Panc1 (cell line): ENCODE measurements around the gene FTSJ1. TPM values are rescaled to one million over a fixed set of nuclear protein-coding genes. Genes with fewer than 3 reads are reported as not detected.

Experiments
- ATAC-seq: fragments of 200-7000 bp; cut with Tn5 transposase; 2 replicates; pipeline ENCODE4 v1.9.1; 2020; ENCODE audit warnings: mild to moderate bottlenecking, moderate library complexity
- BruUV-seq: library from RNA; stranded (reverse); fragments of 400-500 nt; replicated peaks from 2 replicates; lab custom pipeline; 2021; lab: Mats Ljungman, UMichigan
- CTCF ChIA-PET: fragments of 300-600 bp; sonication (Branson Sonifier 250); formaldehyde crosslinking; loops from one replicate; lab custom pipeline; 2022; ENCODE audit warnings: antibody characterized with exemption; lab: Charles Lee
- POLR2A ChIA-PET: fragments of 300-600 bp; sonication (Branson Sonifier 250); formaldehyde crosslinking; loops from one replicate; lab custom pipeline; 2022; ENCODE audit warnings: antibody characterized with exemption; lab: Charles Lee
- DNase-seq: peaks from one replicate; pipeline ENCODE4 v3.0.0-alpha.2; 2010; ENCODE audit warnings: low read depth, low spot score
- H3K27ac ChIP-seq: 2 replicates; pipeline ENCODE4 v1.5.1; 2011; ENCODE audit warnings: mild to moderate bottlenecking, low read length, inconsistent platforms
- H3K27me3 ChIP-seq: fragments of 200-500 bp; sonication (Bioruptor generic); 2 replicates; pipeline ENCODE4 v1.6.0; 2014; ENCODE audit warnings: low read length, inconsistent platforms; ENCODE audit not compliant: control insufficient read depth, insufficient read depth
- H3K36me3 ChIP-seq: fragments of 200-500 bp; sonication (Bioruptor generic); 2 replicates; pipeline ENCODE4 v1.5.1; 2014; ENCODE audit warnings: inconsistent platforms, mild to moderate bottlenecking, low read length, moderate library complexity; ENCODE audit not compliant: control insufficient read depth, insufficient read depth
- H3K4me1 ChIP-seq: 2 replicates; pipeline ENCODE4 v1.5.1; 2011; ENCODE audit warnings: inconsistent platforms, mild to moderate bottlenecking, low read length, moderate library complexity; ENCODE audit not compliant: control insufficient read depth, insufficient read depth
- H3K4me3 ChIP-seq, 2 experiments: 2 replicates each; pipeline ENCODE4 v1.5.1; 2011 to 2012; ENCODE audit warnings: low read depth in 2 of 2, low read length in 2 of 2, mild to moderate bottlenecking in 2 of 2, inconsistent platforms in 1 of 2, moderate library complexity in 1 of 2
- H3K9me3 ChIP-seq: fragments of 200-500 bp; sonication (Bioruptor generic); 2 replicates; pipeline ENCODE4 v1.5.1; 2014; ENCODE audit warnings: low read depth, mild to moderate bottlenecking, inconsistent platforms, low read length, moderate library complexity; ENCODE audit not compliant: control insufficient read depth, insufficient read depth
- POLR2AphosphoS5 ChIP-seq: IDR thresholded peaks from 2 replicates; pipeline ENCODE4 v1.6.1; 2012; ENCODE audit warnings: mild to moderate bottlenecking, low read depth, low read length, moderate library complexity
- SIN3A ChIP-seq: IDR thresholded peaks from 2 replicates; pipeline ENCODE4 v1.6.1; 2012; ENCODE audit warnings: low read depth, mild to moderate bottlenecking, low read length, moderate library complexity, borderline replicate concordance; ENCODE audit not compliant: insufficient read depth
- TCF7L2 ChIP-seq: IDR thresholded peaks from 2 replicates; pipeline ENCODE4 v1.6.1; 2011; ENCODE audit warnings: mild to moderate bottlenecking, low read depth, low read length, inconsistent platforms
- in situ Hi-C: cut with HindIII; loops from 2 replicates; pipeline ENCODE4 v1.10.0; 2016; ENCODE audit warnings: low sequenced_read_pairs, low pct_unique_long_range_greater_than_20kb
- intact Hi-C: fragments of 100-400 bp; cut with micrococcal nuclease; formaldehyde crosslinking; loops from one replicate; pipeline ENCODE4 v1.10.0; 2022; ENCODE audit not compliant: unreplicated experiment
- total RNA-seq: library from RNA; stranded (reverse); gene quantifications from one replicate; pipeline ENCODE4 v1.2.1, GENCODE V29; 2021; ENCODE audit not compliant: unreplicated experiment
- TF ChIP-seq, protein P1 (sequence below): fragments of 450-650 bp; IDR thresholded peaks from 2 replicates; pipeline ENCODE4 v1.5.1; 2017; ENCODE audit warnings: mild to moderate bottlenecking
- TF ChIP-seq, protein P2 (sequence below), 2 experiments: IDR thresholded peaks; 2 replicates each; pipeline ENCODE4 v1.6.1; 2011 to 2012; ENCODE audit warnings: low read depth in 2 of 2, control low read depth in 1 of 2, low read length in 1 of 2, mild to moderate bottlenecking in 1 of 2, moderate library complexity in 1 of 2; ENCODE audit not compliant: insufficient read depth in 1 of 2

FTSJ1 gene
- total RNA-seq, 1 experiment from 2014 or later: 43.1 TPM

DNA sequence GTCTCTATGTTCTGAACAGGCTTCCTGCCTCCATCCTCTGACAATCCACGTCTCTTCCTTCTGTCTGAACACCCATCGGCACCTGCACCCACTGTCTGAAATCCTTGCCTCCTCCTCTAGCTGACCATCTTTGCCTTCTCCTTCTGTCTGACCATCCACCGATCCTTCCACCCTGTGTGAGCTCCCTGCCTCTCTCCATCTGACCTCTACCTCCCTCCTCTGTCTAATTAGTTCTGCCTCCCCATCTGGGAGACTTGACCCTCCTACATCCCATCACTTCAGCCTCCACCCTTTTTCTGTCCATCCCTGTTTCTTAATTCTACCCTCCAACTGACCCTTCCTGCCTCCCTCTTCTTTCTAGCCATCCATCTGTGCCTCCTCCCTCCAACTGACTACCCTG, 16.0 kb upstream of the FTSJ1 start:
- no TSS peak for BruUV-seq
- in situ Hi-C loops: no loop called here
- H3K9me3 ChIP-seq: no peaks in the 10 kb centered on the region
- intact Hi-C loops: no loop called here
- no peak overlapping the region for H3K27ac ChIP-seq
- H3K4me1 ChIP-seq: no peaks in the 10 kb centered on the region
- H3K36me3 ChIP-seq: no peaks in the 10 kb centered on the region
- DNase-seq: no peak
- TF ChIP-seq TCF7L2 (no peak), SIN3A (no peak), POLR2AphosphoS5 (no peak)
- TF ChIP-seq, protein P1, sequence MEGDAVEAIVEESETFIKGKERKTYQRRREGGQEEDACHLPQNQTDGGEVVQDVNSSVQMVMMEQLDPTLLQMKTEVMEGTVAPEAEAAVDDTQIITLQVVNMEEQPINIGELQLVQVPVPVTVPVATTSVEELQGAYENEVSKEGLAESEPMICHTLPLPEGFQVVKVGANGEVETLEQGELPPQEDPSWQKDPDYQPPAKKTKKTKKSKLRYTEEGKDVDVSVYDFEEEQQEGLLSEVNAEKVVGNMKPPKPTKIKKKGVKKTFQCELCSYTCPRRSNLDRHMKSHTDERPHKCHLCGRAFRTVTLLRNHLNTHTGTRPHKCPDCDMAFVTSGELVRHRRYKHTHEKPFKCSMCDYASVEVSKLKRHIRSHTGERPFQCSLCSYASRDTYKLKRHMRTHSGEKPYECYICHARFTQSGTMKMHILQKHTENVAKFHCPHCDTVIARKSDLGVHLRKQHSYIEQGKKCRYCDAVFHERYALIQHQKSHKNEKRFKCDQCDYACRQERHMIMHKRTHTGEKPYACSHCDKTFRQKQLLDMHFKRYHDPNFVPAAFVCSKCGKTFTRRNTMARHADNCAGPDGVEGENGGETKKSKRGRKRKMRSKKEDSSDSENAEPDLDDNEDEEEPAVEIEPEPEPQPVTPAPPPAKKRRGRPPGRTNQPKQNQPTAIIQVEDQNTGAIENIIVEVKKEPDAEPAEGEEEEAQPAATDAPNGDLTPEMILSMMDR: no peak
- TF ChIP-seq, protein P2, sequence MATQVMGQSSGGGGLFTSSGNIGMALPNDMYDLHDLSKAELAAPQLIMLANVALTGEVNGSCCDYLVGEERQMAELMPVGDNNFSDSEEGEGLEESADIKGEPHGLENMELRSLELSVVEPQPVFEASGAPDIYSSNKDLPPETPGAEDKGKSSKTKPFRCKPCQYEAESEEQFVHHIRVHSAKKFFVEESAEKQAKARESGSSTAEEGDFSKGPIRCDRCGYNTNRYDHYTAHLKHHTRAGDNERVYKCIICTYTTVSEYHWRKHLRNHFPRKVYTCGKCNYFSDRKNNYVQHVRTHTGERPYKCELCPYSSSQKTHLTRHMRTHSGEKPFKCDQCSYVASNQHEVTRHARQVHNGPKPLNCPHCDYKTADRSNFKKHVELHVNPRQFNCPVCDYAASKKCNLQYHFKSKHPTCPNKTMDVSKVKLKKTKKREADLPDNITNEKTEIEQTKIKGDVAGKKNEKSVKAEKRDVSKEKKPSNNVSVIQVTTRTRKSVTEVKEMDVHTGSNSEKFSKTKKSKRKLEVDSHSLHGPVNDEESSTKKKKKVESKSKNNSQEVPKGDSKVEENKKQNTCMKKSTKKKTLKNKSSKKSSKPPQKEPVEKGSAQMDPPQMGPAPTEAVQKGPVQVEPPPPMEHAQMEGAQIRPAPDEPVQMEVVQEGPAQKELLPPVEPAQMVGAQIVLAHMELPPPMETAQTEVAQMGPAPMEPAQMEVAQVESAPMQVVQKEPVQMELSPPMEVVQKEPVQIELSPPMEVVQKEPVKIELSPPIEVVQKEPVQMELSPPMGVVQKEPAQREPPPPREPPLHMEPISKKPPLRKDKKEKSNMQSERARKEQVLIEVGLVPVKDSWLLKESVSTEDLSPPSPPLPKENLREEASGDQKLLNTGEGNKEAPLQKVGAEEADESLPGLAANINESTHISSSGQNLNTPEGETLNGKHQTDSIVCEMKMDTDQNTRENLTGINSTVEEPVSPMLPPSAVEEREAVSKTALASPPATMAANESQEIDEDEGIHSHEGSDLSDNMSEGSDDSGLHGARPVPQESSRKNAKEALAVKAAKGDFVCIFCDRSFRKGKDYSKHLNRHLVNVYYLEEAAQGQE (IDR thresholded peaks at IDR 0.05; ENCODE audit: insufficient read depth in 1 of 2, low read depth in 2 of 2, low read length in 1 of 2): no peak
- no peak overlapping the region for H3K4me3 ChIP-seq
- H3K27me3 ChIP-seq: no peaks in the 10 kb centered on the region
- POLR2A ChIA-PET: no interaction called here
- CTCF ChIA-PET: no interaction called here
- ATAC-seq: no peak

DNA sequence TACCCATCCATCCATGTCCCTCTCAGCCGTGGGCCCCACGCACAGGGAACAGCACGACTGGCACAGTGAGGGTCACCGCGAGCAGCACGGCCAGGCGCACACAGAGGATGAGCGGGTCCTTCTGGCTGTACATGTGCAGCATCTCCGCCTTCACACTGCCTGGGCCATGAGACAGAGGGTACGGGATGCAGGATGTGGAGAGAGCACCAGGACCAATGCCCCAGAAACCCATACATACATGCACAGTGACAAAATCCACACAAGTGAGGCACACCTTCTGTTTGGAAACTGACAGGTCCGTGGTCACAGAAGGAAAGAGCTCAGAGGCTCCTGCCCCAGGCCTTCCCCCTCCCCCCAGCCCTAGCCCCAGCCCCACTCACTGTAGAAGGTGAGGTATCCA, 15.4 kb upstream of the FTSJ1 start:
- Histone ChIP-seq H3K4me3 (no peak overlapping the region), H3K9me3 (no peaks in the 10 kb centered on the region), H3K27ac (no peak overlapping the region), H3K27me3 (no peaks in the 10 kb centered on the region), H3K36me3 (no peaks in the 10 kb centered on the region), H3K4me1 (no peaks in the 10 kb centered on the region)
- BruUV-seq: no TSS peak
- in situ Hi-C loops (no loop called here), intact Hi-C loops (no loop called here)
- ChIA-PET POLR2A (no interaction called here), CTCF (no interaction called here)
- ATAC-seq: no peak
- TF ChIP-seq, protein P2 (IDR thresholded peaks at IDR 0.05; ENCODE audit: insufficient read depth in 1 of 2, low read depth in 2 of 2, low read length in 1 of 2): no peak
- no peak for TF ChIP-seq SIN3A
- no peak for DNase-seq
